HFFc6 (cell line): ENCODE measurements around the gene BPTF. TPM values are rescaled to one million over a fixed set of nuclear protein-coding genes. Genes with fewer than 3 reads are reported as not detected.
A peak's percentile ranks its signal among the peaks of the same experiment; 100 is the strongest.

Experiments used
- DNase-seq: peaks from one replicate; pipeline ENCODE4 v3.0.0-alpha.2; 2018
- H3K27ac Mint-ChIP-seq: 2 replicates; pipeline ENCODE4 v1.8.0; 2020; ENCODE audit warnings: mild to moderate bottlenecking, mixed read lengths
- H3K27me3 Mint-ChIP-seq: 2 replicates; pipeline ENCODE4 v1.8.0; 2021; ENCODE audit warnings: mild to moderate bottlenecking, moderate library complexity, mixed read lengths; ENCODE audit not compliant: insufficient read depth
- H3K36me3 Mint-ChIP-seq: 2 replicates; pipeline ENCODE4 v1.8.0; 2021; ENCODE audit warnings: low read depth, mixed read lengths
- H3K4me1 Mint-ChIP-seq: 2 replicates; pipeline ENCODE4 v1.8.0; 2020; ENCODE audit warnings: low read depth, mixed read lengths
- H3K4me3 Mint-ChIP-seq: 2 replicates; pipeline ENCODE4 v1.8.0; 2020; ENCODE audit warnings: mild to moderate bottlenecking, moderate library complexity, mixed read lengths
- H3K9me3 Mint-ChIP-seq: 2 replicates; pipeline ENCODE4 v1.8.0; 2020; ENCODE audit warnings: mild to moderate bottlenecking, mixed read lengths
- CTCF ChIP-seq: fragments of 200-600 bp; sonication (generic); IDR thresholded peaks from 2 replicates; pipeline ENCODE4 v1.5.0; 2021; ENCODE audit warnings: antibody characterized with exemption, mild to moderate bottlenecking
- total RNA-seq, 6 experiments: library from RNA; stranded (reverse); fragmentation: NEBNext Ultra II Directional; extraction: Animal tissue kit (Norgen Biotek cat#: 25700); gene quantifications; 2 replicates in 1 of 6; 3 replicates in 5 of 6; pipeline ENCODE4 v1.2.3, GENCODE V29; 2021

BPTF gene
- total RNA-seq, 6 experiments from 2014 or later: 55.4 to 60.3 (median 56.9) TPM

- Mint-ChIP-seq H3K27me3 (peaks cover 4% of the 10 kb centered on the region; the same call in 1 of the 2 replicates), H3K27ac (no peak overlapping the region), H3K4me1 (peaks cover 14% of the 10 kb centered on the region), H3K9me3 (peaks cover 4% of the 10 kb centered on the region), H3K36me3 (peaks cover 14% of the 10 kb centered on the region), H3K4me3 (no peak overlapping the region)
- no peak for TF ChIP-seq CTCF
- no peak for DNase-seq
These were observed 158.0 kb downstream of the BPTF start for GRCh38 chr17:67983383-67983688.

- Mint-ChIP-seq H3K27ac (no peak overlapping the region), H3K4me1 (peaks cover 25% of the 10 kb centered on the region), H3K9me3 (no peaks in the 10 kb centered on the region), H3K4me3 (no peak overlapping the region), H3K36me3 (no peaks in the 10 kb centered on the region), H3K27me3 (no peaks in the 10 kb centered on the region; the same call in 1 of the 2 replicates)
- DNase-seq: no peak
- no peak for TF ChIP-seq CTCF
These were observed 165.6 kb downstream of the BPTF start for GRCh38 chr17:67990909-67991308.

- Mint-ChIP-seq H3K27ac (peak overlapping the region; percentile 92), H3K4me3 (peak overlapping the region; percentile 97), H3K4me1 (peaks cover 33% of the 10 kb centered on the region), H3K36me3 (no peaks in the 10 kb centered on the region), H3K9me3 (no peaks in the 10 kb centered on the region), H3K27me3 (no peaks in the 10 kb centered on the region; the same call in 1 of the 2 replicates)
- TF ChIP-seq CTCF: no peak
- DNase-seq: no peak
These were observed 167.3 kb downstream of the BPTF start for GRCh38 chr17:67992548-67993152.

GRCh38 chr17:67993153-67993997 is 168.1 kb downstream of the BPTF start:
- Mint-ChIP-seq H3K4me1 (peaks cover 33% of the 10 kb centered on the region), H3K4me3 (peak overlapping the region; percentile 97), H3K36me3 (no peaks in the 10 kb centered on the region), H3K27ac (peak overlapping the region; percentile 92), H3K27me3 (no peaks in the 10 kb centered on the region; the same call in 1 of the 2 replicates), H3K9me3 (no peaks in the 10 kb centered on the region)
- TF ChIP-seq CTCF: peak; percentile 30; the same call in 1 of the 2 replicates
- peak; percentile 64 for DNase-seq

GRCh38 chr17:67993998-67994361 is 168.7 kb downstream of the BPTF start:
- H3K4me3 Mint-ChIP-seq: peak overlapping the region; percentile 87
- H3K27ac Mint-ChIP-seq: peak overlapping the region; percentile 75
- peaks cover 33% of the 10 kb centered on the region for H3K4me1 Mint-ChIP-seq
- TF ChIP-seq CTCF: no peak
- H3K36me3 Mint-ChIP-seq: no peaks in the 10 kb centered on the region
- H3K9me3 Mint-ChIP-seq: no peaks in the 10 kb centered on the region
- H3K27me3 Mint-ChIP-seq: no peaks in the 10 kb centered on the region; the same call in 1 of the 2 replicates
- no peak for DNase-seq
